ENCODE results near the gene GAS6. TPM values are rescaled to one million over a fixed set of nuclear protein-coding genes. Genes with fewer than 3 reads are reported as not detected.
"Not testable (repeated sequence)": the region's sequence is repeated elsewhere in the genome, so short reads cannot be mapped to it uniquely, and the experiment has no call there.

GAS6 gene
- total RNA-seq, 1 donor from 2014 or later: 0.62 TPM

DNA sequence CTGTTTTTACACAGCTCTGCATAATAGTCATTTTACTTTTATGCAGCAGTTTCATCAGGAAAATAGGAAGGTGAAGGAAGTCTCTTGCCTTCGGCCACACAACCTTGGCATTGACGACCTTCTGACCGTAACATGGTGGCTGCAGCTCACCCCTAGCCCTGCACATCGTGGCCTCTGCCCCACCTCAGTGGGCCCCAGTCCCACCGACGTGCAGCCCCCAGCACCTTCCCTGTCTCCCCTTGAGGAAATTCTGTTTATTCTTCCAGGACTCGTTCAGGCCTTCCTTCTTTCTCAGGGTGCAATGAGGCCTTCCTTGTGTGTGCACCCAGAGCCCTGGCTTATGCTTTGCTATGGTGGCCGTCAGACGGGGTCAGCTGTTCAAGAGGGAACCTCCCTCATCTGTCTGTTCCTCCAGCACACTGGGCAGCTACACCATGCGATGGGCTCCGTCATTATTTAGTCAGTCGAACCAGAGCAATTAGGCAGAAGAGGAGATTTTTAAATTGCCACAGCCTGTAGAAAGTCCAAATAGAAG, 71.6 kb downstream of the GAS6 start:
- intact Hi-C loops (cut with micrococcal nuclease): no loop called here
- Mint-ChIP-seq H3K36me3 (ENCODE audit: low read depth) (no peaks in the 10 kb centered on the region), H3K9me3 (no peaks in the 10 kb centered on the region), H3K4me3 (no peak overlapping the region), H3K27me3 (ENCODE audit: insufficient read depth) (no peaks in the 10 kb centered on the region), H3K27ac (no peak overlapping the region), H3K4me1 (ENCODE audit: low read depth) (no peaks in the 10 kb centered on the region)
- DNase-seq (ENCODE audit: low spot score): no peak

DNA sequence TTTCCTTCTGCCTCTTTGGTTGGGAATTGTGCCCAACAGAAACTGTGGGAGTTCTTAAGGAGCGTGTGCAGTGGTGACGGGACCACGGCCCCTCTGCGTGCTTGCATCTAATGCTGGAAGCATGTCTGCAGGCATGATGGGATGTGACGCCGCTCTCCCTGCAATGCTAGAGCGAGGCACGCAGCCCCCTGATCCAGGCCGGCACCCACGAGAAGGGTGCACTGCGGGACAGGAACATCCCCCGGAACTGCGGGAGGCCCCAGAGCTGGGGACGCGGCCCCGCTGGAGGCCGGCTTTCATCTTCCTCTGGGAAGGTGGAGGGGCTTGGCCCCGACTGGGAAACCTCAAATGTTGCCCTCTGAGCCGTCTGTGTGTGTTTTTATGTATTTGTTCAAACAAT, 72.1 kb downstream of the GAS6 start:
- H3K4me3 Mint-ChIP-seq: no peak overlapping the region
- no peak for DNase-seq (ENCODE audit: low spot score)
- H3K27ac Mint-ChIP-seq: no peak overlapping the region
- intact Hi-C loops (cut with micrococcal nuclease): no loop called here
- no peaks in the 10 kb centered on the region for H3K36me3 Mint-ChIP-seq (ENCODE audit: low read depth)
- H3K9me3 Mint-ChIP-seq: no peaks in the 10 kb centered on the region
- H3K4me1 Mint-ChIP-seq (ENCODE audit: low read depth): no peaks in the 10 kb centered on the region
- no peaks in the 10 kb centered on the region for H3K27me3 Mint-ChIP-seq (ENCODE audit: insufficient read depth)

DNA sequence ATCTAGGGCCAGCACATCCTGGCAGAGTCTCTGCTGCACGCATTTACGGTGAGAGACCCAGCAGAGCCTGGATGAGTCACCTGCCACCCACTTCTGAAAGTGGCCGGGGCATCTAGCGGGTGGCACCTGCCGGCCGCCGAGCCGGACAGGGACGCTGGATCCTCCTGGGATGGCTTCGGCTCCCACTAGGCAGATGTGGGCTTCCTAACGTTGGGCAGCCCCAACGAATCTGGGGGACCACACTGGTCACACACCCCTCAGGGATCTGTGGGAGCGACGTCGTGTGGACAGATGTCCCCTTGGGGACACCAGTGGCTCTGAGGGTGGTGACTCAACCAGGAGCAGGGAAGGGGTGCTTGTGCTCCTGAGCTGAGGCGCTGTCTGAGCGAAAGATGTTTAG, 72.7 kb downstream of the GAS6 start:
- Mint-ChIP-seq H3K27ac (no peak overlapping the region), H3K9me3 (no peaks in the 10 kb centered on the region), H3K4me3 (no peak overlapping the region), H3K27me3 (ENCODE audit: insufficient read depth) (no peaks in the 10 kb centered on the region), H3K4me1 (ENCODE audit: low read depth) (no peaks in the 10 kb centered on the region), H3K36me3 (ENCODE audit: low read depth) (no peaks in the 10 kb centered on the region)
- DNase-seq (ENCODE audit: low spot score): no peak
- intact Hi-C loops (cut with micrococcal nuclease): no loop called here

DNA sequence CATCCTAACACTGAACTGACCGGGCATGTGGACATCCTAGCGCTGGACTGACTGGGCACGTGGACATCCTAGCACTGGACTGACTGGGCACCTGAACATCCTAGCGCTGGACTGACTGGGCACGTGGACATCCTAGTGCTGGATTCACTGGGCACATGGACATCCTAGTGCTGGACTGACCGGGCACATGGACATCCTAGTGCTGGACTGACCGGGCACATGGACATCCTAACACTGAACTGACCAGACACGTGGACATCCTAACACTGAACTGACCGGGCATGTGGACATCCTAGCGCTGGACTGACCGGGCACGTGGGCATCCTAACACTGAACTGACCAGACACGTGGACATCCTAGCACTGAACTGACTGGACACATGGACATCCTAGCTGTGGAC, 73.9 kb downstream of the GAS6 start:
- H3K4me3 Mint-ChIP-seq; H3K27ac Mint-ChIP-seq; H3K9me3 Mint-ChIP-seq; intact Hi-C loops (cut with micrococcal nuclease); H3K27me3 Mint-ChIP-seq (ENCODE audit: insufficient read depth); H3K4me1 Mint-ChIP-seq (ENCODE audit: low read depth); DNase-seq (ENCODE audit: low spot score); H3K36me3 Mint-ChIP-seq (ENCODE audit: low read depth): not testable (repeated sequence)

DNA sequence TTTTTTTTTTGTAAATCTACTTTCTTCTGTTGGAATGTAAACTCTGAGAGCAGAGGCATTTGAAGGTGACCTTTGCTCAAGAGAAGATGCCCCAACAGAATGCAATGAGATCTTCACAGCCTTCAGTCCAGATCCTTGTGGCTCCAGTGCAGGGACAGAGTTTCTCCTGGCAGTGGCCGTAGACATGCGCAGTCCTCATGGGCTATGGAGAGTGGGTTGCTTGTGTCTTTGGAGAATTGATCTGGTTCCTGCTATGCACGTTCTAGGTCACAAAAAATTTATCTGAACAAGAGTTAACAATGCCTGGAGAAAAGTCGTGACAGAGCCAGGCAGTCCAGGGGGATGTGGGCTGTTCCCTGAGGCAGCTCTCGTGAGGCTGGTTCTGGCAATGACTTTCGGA, 74.7 kb downstream of the GAS6 start:
- Mint-ChIP-seq H3K27ac (no peak overlapping the region), H3K4me3 (no peak overlapping the region), H3K9me3 (no peaks in the 10 kb centered on the region), H3K36me3 (ENCODE audit: low read depth) (no peaks in the 10 kb centered on the region), H3K4me1 (ENCODE audit: low read depth) (no peaks in the 10 kb centered on the region), H3K27me3 (ENCODE audit: insufficient read depth) (peaks cover 5% of the 10 kb centered on the region)
- intact Hi-C loops (cut with micrococcal nuclease): no loop called here
- DNase-seq (ENCODE audit: low spot score): no peak

DNA sequence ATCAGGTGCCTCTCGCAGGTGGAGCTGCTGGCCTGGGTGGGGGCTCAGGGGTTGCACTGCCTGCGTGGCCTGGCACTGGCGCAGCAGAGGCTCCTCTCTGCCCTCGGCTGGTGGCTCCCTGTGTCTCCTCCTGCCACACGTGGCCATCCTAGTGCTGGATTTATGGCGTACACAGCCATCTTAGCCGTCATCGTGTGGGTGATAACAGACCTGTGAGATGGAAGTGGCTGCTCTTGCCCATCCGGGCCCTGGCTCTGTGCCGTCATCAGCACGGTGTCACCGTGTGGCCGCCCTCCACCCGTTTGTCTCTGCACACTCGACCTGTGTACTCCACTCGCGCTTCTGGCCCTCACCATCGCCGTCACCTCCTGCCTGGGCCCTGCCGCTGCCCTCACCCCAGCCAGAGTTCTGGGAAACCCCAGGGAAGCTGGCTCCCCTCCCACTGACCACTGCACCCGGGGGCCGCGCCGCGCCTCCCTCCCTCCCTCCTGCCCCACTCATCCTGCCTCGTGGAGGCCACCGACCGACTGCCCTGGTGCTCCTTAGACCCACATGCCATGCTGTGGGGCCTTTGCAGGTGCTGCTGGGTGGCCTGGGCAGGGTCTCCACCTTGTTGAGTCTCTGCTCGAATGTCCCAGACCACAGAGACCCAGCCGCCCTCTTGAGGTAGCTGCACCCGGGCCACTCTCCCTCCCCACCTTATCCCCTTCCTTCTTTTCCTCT, 75.3 kb downstream of the GAS6 start:
- no peaks in the 10 kb centered on the region for H3K9me3 Mint-ChIP-seq
- no peaks in the 10 kb centered on the region for H3K4me1 Mint-ChIP-seq (ENCODE audit: low read depth)
- no peaks in the 10 kb centered on the region for H3K36me3 Mint-ChIP-seq (ENCODE audit: low read depth)
- no peak for DNase-seq (ENCODE audit: low spot score)
- intact Hi-C loops (cut with micrococcal nuclease): no loop called here
- H3K27me3 Mint-ChIP-seq (ENCODE audit: insufficient read depth): peaks cover 6% of the 10 kb centered on the region
- H3K4me3 Mint-ChIP-seq: no peak overlapping the region
- no peak overlapping the region for H3K27ac Mint-ChIP-seq

DNA sequence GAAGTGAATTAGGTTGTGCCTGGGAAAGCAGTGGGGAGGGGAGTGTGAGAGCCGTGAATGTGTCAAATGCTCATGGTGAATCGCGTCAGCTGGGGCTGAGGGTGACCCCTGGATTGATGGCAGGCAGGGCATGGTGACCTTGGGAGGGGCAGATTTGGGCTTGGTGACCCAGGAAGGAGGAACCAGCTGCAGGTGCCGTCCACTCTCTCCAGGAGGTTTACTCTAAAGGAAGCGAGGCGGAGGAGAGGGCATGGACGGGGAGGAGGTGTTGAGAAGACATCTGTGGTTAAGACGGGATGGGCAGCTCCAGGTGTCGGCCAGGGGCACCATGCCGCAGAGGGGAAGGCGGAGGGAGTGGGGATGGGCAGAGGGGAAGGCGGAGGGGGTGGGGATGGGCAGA, 76.2 kb downstream of the GAS6 start:
- intact Hi-C loops (cut with micrococcal nuclease): no loop called here
- Mint-ChIP-seq H3K4me3 (no peak overlapping the region), H3K27me3 (ENCODE audit: insufficient read depth) (peaks cover 12% of the 10 kb centered on the region)

DNA sequence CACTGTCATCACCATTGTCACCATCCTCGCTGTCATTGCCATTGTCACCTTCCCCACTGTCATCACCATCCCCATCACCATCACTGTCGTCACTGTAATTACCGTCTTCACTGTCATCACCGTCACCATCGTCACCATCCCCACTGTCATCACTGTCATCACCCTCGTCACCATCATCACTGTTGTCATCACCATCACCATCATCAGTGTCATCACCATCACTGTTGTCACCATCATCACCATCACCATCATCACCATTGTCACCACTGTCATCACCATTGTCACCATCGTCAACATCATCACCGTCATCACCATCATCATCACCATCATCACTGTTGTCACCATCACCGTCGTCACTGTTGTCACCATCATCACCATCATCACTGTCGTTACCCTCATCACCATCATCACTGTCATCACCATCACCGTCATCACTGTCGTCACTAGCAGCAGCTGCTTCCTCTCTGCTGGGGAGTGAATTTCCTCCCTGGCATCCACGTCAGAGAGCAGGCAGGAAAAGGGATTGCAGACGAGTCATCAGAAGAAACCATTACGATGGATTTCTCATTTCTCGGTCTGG, 77.5 kb downstream of the GAS6 start:
- Mint-ChIP-seq H3K4me1 (ENCODE audit: low read depth) (no peaks in the 10 kb centered on the region), H3K4me3 (no peak overlapping the region), H3K9me3 (no peaks in the 10 kb centered on the region), H3K27ac (no peak overlapping the region), H3K36me3 (ENCODE audit: low read depth) (no peaks in the 10 kb centered on the region), H3K27me3 (ENCODE audit: insufficient read depth) (peaks cover 12% of the 10 kb centered on the region)
- no peak for DNase-seq (ENCODE audit: low spot score)
- intact Hi-C loops (cut with micrococcal nuclease): no loop called here

More for the DNA sequence above, 76.2 kb downstream of the GAS6 start:
- H3K36me3 Mint-ChIP-seq (ENCODE audit: low read depth): no peaks in the 10 kb centered on the region
- H3K4me1 Mint-ChIP-seq (ENCODE audit: low read depth): no peaks in the 10 kb centered on the region
- H3K27ac Mint-ChIP-seq: no peak overlapping the region
- no peaks in the 10 kb centered on the region for H3K9me3 Mint-ChIP-seq
- DNase-seq (ENCODE audit: low spot score): no peak

DNA sequence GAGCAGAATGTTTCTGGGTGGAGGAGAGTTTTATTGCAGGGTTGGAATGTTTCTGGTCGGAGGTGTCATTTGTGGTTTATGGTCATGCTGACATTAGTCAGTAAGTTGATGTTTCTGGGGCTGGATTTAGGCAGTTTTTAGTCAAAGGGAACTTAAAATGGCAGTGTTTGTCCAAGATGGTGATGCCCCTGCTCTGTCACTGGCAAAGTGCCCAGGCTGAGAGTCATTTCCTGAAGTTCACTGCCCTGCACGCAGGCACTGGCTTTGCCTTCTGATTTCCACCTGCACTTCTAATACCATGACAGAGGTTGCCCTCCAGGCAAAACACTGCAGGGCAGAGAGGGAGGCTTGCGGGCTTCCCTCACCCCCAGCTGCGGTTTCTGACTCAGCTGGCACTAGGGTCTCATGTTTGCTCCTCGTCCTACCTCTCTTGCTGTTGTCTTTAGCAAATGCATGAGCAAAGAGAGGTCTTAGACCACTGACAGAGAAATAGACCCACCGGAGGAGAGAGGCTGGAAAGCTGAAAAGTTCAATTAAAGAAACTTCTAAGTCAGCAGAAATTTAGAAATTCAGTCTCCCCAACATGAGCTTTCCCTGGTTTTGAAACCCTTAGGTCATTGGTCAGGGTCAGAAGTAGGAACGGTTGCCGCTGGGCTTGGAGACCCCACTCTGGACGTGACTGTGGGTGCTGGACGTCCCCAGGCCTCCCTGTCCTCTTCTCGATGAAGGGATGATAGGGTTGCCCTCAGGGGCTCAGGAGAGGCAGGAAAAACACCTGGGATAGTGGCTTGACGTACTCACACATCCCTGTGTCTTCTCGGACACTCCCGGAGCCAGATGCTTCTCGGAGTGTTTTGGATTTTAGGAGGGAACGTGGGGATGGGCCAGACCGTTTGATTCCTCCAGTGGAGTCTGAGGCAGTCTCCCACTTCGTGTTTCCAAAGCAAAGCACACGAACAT, 78.5 kb downstream of the GAS6 start:
- H3K9me3 Mint-ChIP-seq: no peaks in the 10 kb centered on the region

DNA sequence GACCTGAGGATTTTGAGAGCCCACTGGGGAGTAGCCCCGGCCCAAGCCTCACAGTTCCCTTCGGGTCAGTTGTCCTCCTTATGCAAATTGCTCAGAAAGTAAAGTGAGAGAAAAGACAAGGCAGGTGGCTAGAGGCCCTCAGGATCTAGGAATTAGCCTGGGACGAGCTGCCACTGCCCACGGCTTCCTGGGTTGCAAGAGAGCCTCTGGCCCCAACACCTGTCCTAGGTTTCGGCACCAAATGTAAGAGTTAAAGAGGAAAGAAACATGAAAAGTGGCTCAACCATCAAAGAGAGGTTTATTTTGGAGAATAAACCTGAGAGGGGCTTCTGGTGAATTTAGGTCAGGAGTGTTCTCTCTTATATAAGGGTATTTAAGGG, 79.2 kb downstream of the GAS6 start:
- DNase-seq (ENCODE audit: low spot score): no peak
- Mint-ChIP-seq H3K36me3 (ENCODE audit: low read depth) (no peaks in the 10 kb centered on the region), H3K4me3 (no peak overlapping the region), H3K27ac (no peak overlapping the region), H3K4me1 (ENCODE audit: low read depth) (no peaks in the 10 kb centered on the region), H3K9me3 (no peaks in the 10 kb centered on the region), H3K27me3 (ENCODE audit: insufficient read depth) (peaks cover 12% of the 10 kb centered on the region)
- intact Hi-C loops (cut with micrococcal nuclease): no loop called here

More for the DNA sequence above, 78.5 kb downstream of the GAS6 start:
- Mint-ChIP-seq H3K36me3 (ENCODE audit: low read depth) (no peaks in the 10 kb centered on the region), H3K27ac (no peak overlapping the region), H3K4me1 (ENCODE audit: low read depth) (no peaks in the 10 kb centered on the region), H3K4me3 (no peak overlapping the region), H3K27me3 (ENCODE audit: insufficient read depth) (peaks cover 12% of the 10 kb centered on the region)
- no peak for DNase-seq (ENCODE audit: low spot score)
- intact Hi-C loops (cut with micrococcal nuclease): no loop called here

DNA sequence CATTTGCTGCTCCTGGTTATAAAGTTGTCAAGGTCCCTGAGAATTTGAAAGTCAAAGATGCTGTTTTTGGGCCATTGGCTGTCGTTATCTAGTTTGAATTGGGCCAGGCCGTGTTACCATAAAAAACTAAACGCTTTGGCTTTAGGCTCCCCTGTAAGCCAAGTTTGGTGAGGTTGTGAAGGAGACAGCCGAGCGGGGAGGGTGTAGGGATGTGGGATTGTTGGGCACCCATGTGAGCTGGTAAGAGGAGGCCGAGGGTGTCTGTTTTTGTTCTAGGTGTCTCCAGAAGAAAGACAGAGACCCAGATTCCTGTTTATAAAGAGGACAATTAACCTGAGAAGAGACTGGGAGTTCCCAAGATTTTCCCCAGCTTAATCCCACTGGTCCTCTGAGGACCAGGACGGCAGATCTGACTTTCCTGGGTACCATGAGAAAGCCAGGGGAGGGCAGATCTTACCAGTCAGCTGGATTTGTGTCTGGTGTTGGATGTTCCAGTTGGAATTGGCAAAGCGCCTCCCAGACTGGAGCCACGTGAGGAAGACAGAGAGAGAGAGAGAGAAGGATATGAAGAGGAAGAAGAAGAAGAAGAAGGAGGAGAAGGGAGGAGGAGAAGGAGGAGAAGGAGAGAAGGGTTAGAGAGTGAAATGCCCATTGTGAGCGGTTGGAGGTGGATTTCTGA, 79.8 kb downstream of the GAS6 start:
- Mint-ChIP-seq H3K4me3 (no peak overlapping the region), H3K4me1 (ENCODE audit: low read depth) (no peaks in the 10 kb centered on the region), H3K36me3 (ENCODE audit: low read depth) (no peaks in the 10 kb centered on the region), H3K27ac (no peak overlapping the region), H3K9me3 (no peaks in the 10 kb centered on the region), H3K27me3 (ENCODE audit: insufficient read depth) (peaks cover 14% of the 10 kb centered on the region)
- intact Hi-C loops (cut with micrococcal nuclease): no loop called here
- no peak for DNase-seq (ENCODE audit: low spot score)

DNA sequence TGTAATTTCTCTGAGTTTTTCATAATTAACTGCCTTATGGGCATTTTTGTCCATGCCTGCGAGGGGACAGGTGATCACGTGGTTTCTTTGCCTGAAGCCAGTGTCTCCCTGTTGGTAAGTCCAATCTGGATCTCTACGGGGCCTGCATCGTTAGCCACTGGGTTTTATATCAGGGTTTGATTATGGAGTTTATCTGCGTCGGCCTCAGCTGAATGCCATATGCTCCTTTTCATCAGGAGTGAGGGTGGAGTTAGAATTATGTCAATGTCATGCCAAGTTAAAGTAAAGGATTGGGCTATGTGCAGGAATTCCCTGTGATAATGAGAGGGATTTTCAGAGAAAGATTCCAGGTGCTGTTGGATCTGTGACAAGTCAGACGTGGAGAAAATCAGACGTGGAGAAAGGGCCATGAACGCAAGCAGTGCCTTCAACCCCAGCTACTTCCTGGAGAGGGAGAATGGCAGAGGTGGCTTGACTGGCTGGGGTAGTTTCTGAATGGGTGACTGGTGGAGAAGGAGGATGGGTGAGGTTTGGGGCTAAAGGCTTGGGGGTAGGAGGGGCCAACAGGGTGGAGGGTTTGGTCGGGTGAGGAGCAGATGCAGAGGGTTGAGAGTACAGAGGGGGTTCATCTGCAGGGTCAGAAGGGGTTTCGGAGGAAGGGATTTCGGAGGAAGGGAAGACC, 80.5 kb downstream of the GAS6 start:
- Mint-ChIP-seq H3K27ac (no peak overlapping the region), H3K4me1 (ENCODE audit: low read depth) (no peaks in the 10 kb centered on the region)

More for the DNA sequence above, 80.5 kb downstream of the GAS6 start:
- H3K36me3 Mint-ChIP-seq (ENCODE audit: low read depth): no peaks in the 10 kb centered on the region
- H3K9me3 Mint-ChIP-seq: no peaks in the 10 kb centered on the region
- H3K4me3 Mint-ChIP-seq: no peak overlapping the region
- DNase-seq (ENCODE audit: low spot score): no peak
- peaks cover 19% of the 10 kb centered on the region for H3K27me3 Mint-ChIP-seq (ENCODE audit: insufficient read depth)
- intact Hi-C loops (cut with micrococcal nuclease): no loop called here
